GM12875 (cell line): ENCODE measurements around the gene UCK2.

Experiments
- H3K4me3 ChIP-seq: one replicate; pipeline ENCODE4 v1.5.1; 2011; ENCODE audit warnings: low read depth, low read length, control low read depth
- CTCF ChIP-seq: IDR thresholded peaks from 2 replicates; pipeline ENCODE4 v1.5.1; 2011; ENCODE audit warnings: low read depth, mild to moderate bottlenecking, control low read depth, inconsistent platforms, low read length, moderate library complexity, borderline replicate concordance; ENCODE audit not compliant: insufficient read depth

Gene UCK2

GRCh38 chr1:165886193-165886592 lies 58.8 kb downstream of the UCK2 start:
- H3K4me3 ChIP-seq: no peak overlapping the region
- no peak for TF ChIP-seq CTCF

- TF ChIP-seq CTCF: no peak
- no peak overlapping the region for H3K4me3 ChIP-seq
Measured at GRCh38 chr1:165886983-165887382, 59.6 kb downstream of the UCK2 start.

- no peak for TF ChIP-seq CTCF
- H3K4me3 ChIP-seq: no peak overlapping the region
Measured at GRCh38 chr1:165887877-165888551, 60.6 kb downstream of the UCK2 start.

- no peak for TF ChIP-seq CTCF
- no peak overlapping the region for H3K4me3 ChIP-seq
Measured at GRCh38 chr1:165888552-165888920, 61.1 kb downstream of the UCK2 start.

- no peak overlapping the region for H3K4me3 ChIP-seq
- no peak for TF ChIP-seq CTCF
Measured at GRCh38 chr1:165890684-165891083, 63.3 kb downstream of the UCK2 start.

GRCh38 chr1:165891111-165891860 lies 63.9 kb downstream of the UCK2 start:
- H3K4me3 ChIP-seq: no peak overlapping the region
- TF ChIP-seq CTCF: no peak

- H3K4me3 ChIP-seq: no peak overlapping the region
- TF ChIP-seq CTCF: no peak
Measured at GRCh38 chr1:165892935-165893334, 65.5 kb downstream of the UCK2 start.
